Tibial nerve (tissue), 4 donors: ENCODE measurements around the gene NR0B1.

ENCODE experiments used
- EP300 ChIP-seq, 2 donors: sonication (generic); formaldehyde crosslinking; IDR thresholded peaks; one replicate each; pipeline ENCODE4 v1.6.1; 2017; ENCODE audit warnings: antibody characterized with exemption in 2 of 2, mild to moderate bottlenecking in 1 of 2
- POLR2A ChIP-seq, 2 donors: fragments of 450-650 bp; IDR thresholded peaks; one replicate each; pipeline ENCODE4 v1.6.1; 2017; ENCODE audit warnings: antibody characterized with exemption in 2 of 2, mild to moderate bottlenecking in 2 of 2, moderate library complexity in 2 of 2
- TF ChIP-seq, protein P1 (sequence below), 5 experiments: fragments of 200-600 bp in 3 of 5; fragments of 450-650 bp in 2 of 5; sonication (generic) in 3 of 5; IDR thresholded peaks; one replicate each; pipeline ENCODE4 v1.5.1; 2016 to 2019; ENCODE audit warnings: antibody characterized with exemption in 5 of 5, mild to moderate bottlenecking in 3 of 5, moderate library complexity in 2 of 5

DNA sequence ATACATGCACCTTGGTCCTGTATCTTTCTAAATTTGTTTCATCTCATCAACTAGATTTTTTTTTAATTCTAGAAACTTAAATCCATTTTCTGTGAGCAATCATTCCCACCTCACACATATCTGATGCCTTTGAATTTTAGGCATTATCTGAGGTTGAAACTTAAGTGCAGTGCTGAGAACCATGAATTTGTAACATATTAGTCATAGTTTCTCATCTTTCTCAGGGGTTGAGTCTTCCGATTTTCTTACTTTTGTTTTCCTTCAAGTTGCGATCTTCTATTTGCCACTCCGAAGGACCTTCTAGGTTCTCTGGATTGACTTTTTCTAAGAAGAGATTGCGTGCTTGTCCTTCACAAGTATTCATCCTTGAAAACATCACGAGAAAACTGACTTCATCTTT is 3.7 kb upstream of the NR0B1 start:
- TF ChIP-seq, protein P1, sequence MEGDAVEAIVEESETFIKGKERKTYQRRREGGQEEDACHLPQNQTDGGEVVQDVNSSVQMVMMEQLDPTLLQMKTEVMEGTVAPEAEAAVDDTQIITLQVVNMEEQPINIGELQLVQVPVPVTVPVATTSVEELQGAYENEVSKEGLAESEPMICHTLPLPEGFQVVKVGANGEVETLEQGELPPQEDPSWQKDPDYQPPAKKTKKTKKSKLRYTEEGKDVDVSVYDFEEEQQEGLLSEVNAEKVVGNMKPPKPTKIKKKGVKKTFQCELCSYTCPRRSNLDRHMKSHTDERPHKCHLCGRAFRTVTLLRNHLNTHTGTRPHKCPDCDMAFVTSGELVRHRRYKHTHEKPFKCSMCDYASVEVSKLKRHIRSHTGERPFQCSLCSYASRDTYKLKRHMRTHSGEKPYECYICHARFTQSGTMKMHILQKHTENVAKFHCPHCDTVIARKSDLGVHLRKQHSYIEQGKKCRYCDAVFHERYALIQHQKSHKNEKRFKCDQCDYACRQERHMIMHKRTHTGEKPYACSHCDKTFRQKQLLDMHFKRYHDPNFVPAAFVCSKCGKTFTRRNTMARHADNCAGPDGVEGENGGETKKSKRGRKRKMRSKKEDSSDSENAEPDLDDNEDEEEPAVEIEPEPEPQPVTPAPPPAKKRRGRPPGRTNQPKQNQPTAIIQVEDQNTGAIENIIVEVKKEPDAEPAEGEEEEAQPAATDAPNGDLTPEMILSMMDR (IDR thresholded peaks at IDR 0.05), result no peak
- TF ChIP-seq POLR2A (IDR thresholded peaks at IDR 0.05) (no peak), EP300 (IDR thresholded peaks at IDR 0.05) (no peak)
